ENCODE results near the gene TRPM3. TPM values are rescaled to one million over a fixed set of nuclear protein-coding genes. Genes with fewer than 3 reads are reported as not detected.

The TRPM3 gene
- 0.13 and 0.63 TPM in 2 replicates for total RNA-seq

GRCh38 chr9:71121275-71122021 lies at the start of gene TRPM3:
TSS of gene TRPM3 (minus strand) at chr9:71121621. CDS start at chr9:71121354, 267 bp downstream.
- DNase-seq (ENCODE audit: low read depth in 2 of 2), result no peak

- no peak for DNase-seq (ENCODE audit: low read depth in 2 of 2)
Measured at GRCh38 chr9:71168418-71168817, 47.0 kb upstream of the TRPM3 start.

- peak; percentile 37 to 65 for DNase-seq (ENCODE audit: low read depth in 2 of 2)
Measured at GRCh38 chr9:71162126-71162525, 40.7 kb upstream of the TRPM3 start.

- DNase-seq (ENCODE audit: low read depth in 2 of 2), result no peak
Measured at GRCh38 chr9:71157731-71158130, 36.3 kb upstream of the TRPM3 start.

- no peak for DNase-seq (ENCODE audit: low read depth in 2 of 2)
Measured at GRCh38 chr9:71147368-71147767, 25.9 kb upstream of the TRPM3 start.

GRCh38 chr9:71146511-71146910 lies 25.1 kb upstream of the TRPM3 start:
- peak in 1 of 2 donors; percentile 2 for DNase-seq (ENCODE audit: low read depth in 2 of 2)

- DNase-seq (ENCODE audit: low read depth in 2 of 2), result peak; percentile 97 to 99
Measured at GRCh38 chr9:71145179-71145578, 23.8 kb upstream of the TRPM3 start.

GRCh38 chr9:71144495-71144894 lies 23.1 kb upstream of the TRPM3 start:
- DNase-seq (ENCODE audit: low read depth in 2 of 2), result no peak

GRCh38 chr9:71136696-71137095 lies 15.3 kb upstream of the TRPM3 start:
- no peak for DNase-seq (ENCODE audit: low read depth in 2 of 2)

GRCh38 chr9:71131145-71131544 lies 9.7 kb upstream of the TRPM3 start:
- DNase-seq (ENCODE audit: low read depth in 2 of 2), result no peak

GRCh38 chr9:71130521-71130920 lies 9.1 kb upstream of the TRPM3 start:
- no peak for DNase-seq (ENCODE audit: low read depth in 2 of 2)

GRCh38 chr9:71128796-71129195 lies 7.4 kb upstream of the TRPM3 start:
- no peak for DNase-seq (ENCODE audit: low read depth in 2 of 2)

GRCh38 chr9:71127301-71127700 lies 5.9 kb upstream of the TRPM3 start:
- DNase-seq (ENCODE audit: low read depth in 2 of 2), result no peak

GRCh38 chr9:71122421-71122820 lies 1.0 kb upstream of the TRPM3 start:
- no peak for DNase-seq (ENCODE audit: low read depth in 2 of 2)

- no peak for DNase-seq (ENCODE audit: low read depth in 2 of 2)
Measured at GRCh38 chr9:71122022-71122275, 528 bp upstream of the TRPM3 start.

- DNase-seq (ENCODE audit: low read depth in 2 of 2), result no peak
Measured at GRCh38 chr9:71120501-71121247, 747 bp downstream of the TRPM3 start.

- no peak for DNase-seq (ENCODE audit: low read depth in 2 of 2)
Measured at GRCh38 chr9:71119746-71120145, 1.7 kb downstream of the TRPM3 start.

- no peak for DNase-seq (ENCODE audit: low read depth in 2 of 2)
Measured at GRCh38 chr9:71118324-71118723, 3.1 kb downstream of the TRPM3 start.

GRCh38 chr9:71115448-71115975 lies 5.9 kb downstream of the TRPM3 start:
- no peak for DNase-seq (ENCODE audit: low read depth in 2 of 2)

- no peak for DNase-seq (ENCODE audit: low read depth in 2 of 2)
Measured at GRCh38 chr9:71112866-71113265, 8.6 kb downstream of the TRPM3 start.

- no peak for DNase-seq (ENCODE audit: low read depth in 2 of 2)
Measured at GRCh38 chr9:71108937-71109336, 12.5 kb downstream of the TRPM3 start.

- no peak for DNase-seq (ENCODE audit: low read depth in 2 of 2)
Measured at GRCh38 chr9:71106992-71107391, 14.4 kb downstream of the TRPM3 start.

GRCh38 chr9:71105192-71105591 lies 16.2 kb downstream of the TRPM3 start:
- no peak for DNase-seq (ENCODE audit: low read depth in 2 of 2)

Data from dermis microvascular lymphatic vessel endothelial cell (primary cell).